ENCODE results near the gene OSCAR. TPM values are rescaled to one million over a fixed set of nuclear protein-coding genes. Genes with fewer than 3 reads are reported as not detected.
A peak's percentile ranks its signal among the peaks of the same experiment; 100 is the strongest.

The OSCAR gene
- total and polyA plus RNA-seq, 2 of the 13 experiments (the other 11 are each of a cell fraction or from before 2014, with no cell fraction given) = 1.9 TPM; not detected in 1

- TF ChIP-seq FOSL1 (CRISPR knock-in tag; IDR thresholded peaks at IDR 0.05; ENCODE audit: borderline replicate concordance) (no peak), TEAD3 (CRISPR knock-in tag; optimal IDR thresholded peaks at IDR 0.05; ENCODE audit: borderline replicate concordance) (peak; percentile 7), HHEX (CRISPR knock-in tag; IDR thresholded peaks at IDR 0.05) (no peak), ZNF761 (CRISPR knock-in tag; conservative IDR thresholded peaks at IDR 0.05) (0 out of 2 replicates have a peak, but pooled peaks have one; percentile 8), ZNF335 (CRISPR knock-in tag; IDR thresholded peaks at IDR 0.05) (0 out of 2 replicates have a peak, but pooled peaks have one; percentile 12), ADNP (CRISPR knock-in tag; IDR thresholded peaks at IDR 0.05) (no peak), ZNF850 (CRISPR knock-in tag; conservative IDR thresholded peaks at IDR 0.05) (no peak), SP5 (CRISPR knock-in tag; IDR thresholded peaks at IDR 0.05; ENCODE audit: borderline replicate concordance, low read depth) (peak; percentile 58; the same call in 1 of the 2 replicates), HMG20B (CRISPR knock-in tag; conservative IDR thresholded peaks at IDR 0.05) (no peak), ZNF557 (CRISPR knock-in tag; IDR thresholded peaks at IDR 0.05) (no peak), TAF1 (CRISPR knock-in tag; IDR thresholded peaks at IDR 0.05) (peak; percentile 84), RBM22 (optimal IDR thresholded peaks at IDR 0.05; ENCODE audit: low read length) (no peak), POLR2G (IDR thresholded peaks at IDR 0.05; ENCODE audit: low read depth, low read length) (peak; percentile 80), ZNF607 (CRISPR knock-in tag; IDR thresholded peaks at IDR 0.05; ENCODE audit: borderline replicate concordance) (peak; percentile 9; the same call in 1 of the 2 replicates), SYNCRIP (IDR thresholded peaks at IDR 0.05; ENCODE audit: insufficient read depth, low read depth, low read length) (no peak), CHD2 (IDR thresholded peaks at IDR 0.05; ENCODE audit: low read depth, low read length) (no peak), ZNF512 (CRISPR knock-in tag; IDR thresholded peaks at IDR 0.05) (no peak), ELF3 (CRISPR knock-in tag; IDR thresholded peaks at IDR 0.05) (no peak; the same call in 1 of the 2 replicates), FOSL2 (CRISPR knock-in tag; IDR thresholded peaks at IDR 0.05) (no peak), SMARCC2 (IDR thresholded peaks at IDR 0.05) (no peak), POLR2A (IDR thresholded peaks at IDR 0.05; ENCODE audit: insufficient read depth in 1 of 2, low read depth in 2 of 2, low read length in 2 of 2) (peak; percentile 93 to 96), FOXK1 (CRISPR knock-in tag; IDR thresholded peaks at IDR 0.05; ENCODE audit: borderline replicate concordance, low read depth) (0 out of 2 replicates have a peak, but pooled peaks have one; percentile 10), MED1 (CRISPR knock-in tag; IDR thresholded peaks at IDR 0.05) (peak; percentile 27; the same call in 1 of the 2 replicates), ZNF598 (CRISPR knock-in tag; IDR thresholded peaks at IDR 0.05; ENCODE audit: borderline replicate concordance) (no peak), KDM5A (IDR thresholded peaks at IDR 0.05; ENCODE audit: borderline replicate concordance, low read length) (no peak), KMT2B (CRISPR knock-in tag; IDR thresholded peaks at IDR 0.05) (no peak; the same call in 1 of the 2 replicates), ESRRA (CRISPR knock-in tag; IDR thresholded peaks at IDR 0.05; ENCODE audit: low read depth) (no peak), MEIS2 (CRISPR knock-in tag; IDR thresholded peaks at IDR 0.05) (peak; percentile 34; the same call in 1 of the 2 replicates), ZNF333 (CRISPR knock-in tag; IDR thresholded peaks at IDR 0.05; ENCODE audit: borderline replicate concordance) (no peak), NRL (CRISPR knock-in tag; IDR thresholded peaks at IDR 0.05; ENCODE audit: borderline replicate concordance) (no peak)
Observed at GRCh38 chr19:54136864-54137698, 36.5 kb upstream of the OSCAR start (continued).
